Stimulated activated CD4-positive, alpha-beta T cell treated with anti-CD3 and anti-CD28 coated beads, Interleukin-4, amount 100 ng/mL, for 1 hour (primary cell): ENCODE data around the gene STK25.
"Not testable (repeated sequence)": the region's sequence is repeated elsewhere in the genome, so short reads cannot be mapped to it uniquely, and the experiment has no call there.

Source experiments
- DNase-seq: peaks from one replicate; pipeline ENCODE4 v3.0.0-alpha.2; 2020

STK25 gene

GRCh38 chr2:241539616-241540374 lies 31.4 kb upstream of the STK25 start:
- no peak for DNase-seq

DNA sequence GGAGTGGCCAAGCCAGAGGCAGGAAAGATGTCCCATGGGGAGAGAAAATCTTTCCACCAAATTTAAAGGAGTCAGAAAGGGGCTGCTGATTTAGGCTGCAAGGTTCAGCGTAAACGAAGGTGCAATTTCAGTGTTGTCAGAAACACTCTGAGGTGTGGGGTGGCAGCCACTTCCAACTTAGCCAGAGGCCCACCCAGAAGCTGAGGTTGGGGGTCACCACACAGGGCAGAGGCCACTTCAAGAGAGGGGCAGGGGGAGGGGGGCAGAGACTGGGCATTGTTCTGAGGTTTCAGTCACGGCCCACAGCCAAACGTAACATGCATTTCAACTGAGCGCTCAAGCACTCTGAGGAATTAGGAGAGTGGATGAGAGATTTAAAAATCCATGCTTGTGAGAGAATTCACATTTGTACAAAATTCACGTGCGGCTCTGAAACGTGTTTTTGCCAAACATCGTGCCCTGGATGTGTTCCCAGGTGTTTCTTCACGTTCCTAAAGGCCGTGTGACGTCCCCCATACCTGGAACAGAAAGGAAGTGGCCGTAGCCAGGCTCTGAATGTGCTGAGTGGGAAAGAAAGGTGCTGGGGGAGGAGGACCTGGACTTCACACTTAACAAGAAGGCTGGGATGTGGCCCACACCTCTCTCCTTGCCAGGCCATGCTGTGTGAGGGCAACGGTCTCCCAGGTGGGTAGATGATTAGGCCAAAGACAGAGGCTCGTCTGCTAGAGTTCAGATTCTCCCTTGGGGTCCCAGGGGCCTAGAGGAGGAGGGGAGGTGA lies 30.6 kb upstream of the STK25 start:
- DNase-seq, result no peak

DNA sequence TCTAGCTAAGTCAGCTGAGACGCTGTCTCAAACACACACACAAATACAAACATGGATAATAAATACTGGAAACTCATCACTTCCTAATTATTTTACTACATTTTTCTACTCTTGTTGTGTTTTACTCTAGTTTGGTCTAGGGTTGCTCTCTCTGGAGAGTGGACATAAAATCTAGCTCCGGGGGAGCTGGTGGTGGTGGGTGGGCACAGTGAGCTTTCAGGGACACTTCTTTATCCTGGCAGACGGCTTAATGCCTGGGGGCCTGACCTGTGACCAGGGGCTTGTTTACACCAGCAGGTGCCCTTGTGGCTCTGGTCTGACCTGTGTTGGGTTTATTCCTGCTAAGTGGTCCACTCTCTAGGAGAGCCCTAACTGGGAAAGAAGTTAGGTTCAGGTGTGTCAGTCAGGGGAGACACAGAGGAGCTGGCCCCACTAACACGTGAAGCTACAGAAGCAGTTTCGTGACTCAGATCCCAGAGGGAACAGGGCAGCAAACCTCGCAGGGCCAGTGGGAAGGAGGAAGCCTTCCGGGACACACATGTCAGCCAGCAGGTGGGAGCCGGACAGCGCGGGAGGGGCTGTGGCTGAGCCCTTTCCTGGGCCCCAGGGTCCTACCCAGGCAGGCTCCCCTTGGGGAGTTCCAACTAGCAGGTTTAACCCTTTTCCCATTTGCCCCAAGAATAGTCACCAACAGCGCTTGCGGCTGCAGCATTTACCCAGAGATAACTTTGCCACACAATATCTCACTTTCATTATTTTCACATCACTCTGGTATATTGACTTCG lies 27.7 kb upstream of the STK25 start:
- no peak for DNase-seq

DNA sequence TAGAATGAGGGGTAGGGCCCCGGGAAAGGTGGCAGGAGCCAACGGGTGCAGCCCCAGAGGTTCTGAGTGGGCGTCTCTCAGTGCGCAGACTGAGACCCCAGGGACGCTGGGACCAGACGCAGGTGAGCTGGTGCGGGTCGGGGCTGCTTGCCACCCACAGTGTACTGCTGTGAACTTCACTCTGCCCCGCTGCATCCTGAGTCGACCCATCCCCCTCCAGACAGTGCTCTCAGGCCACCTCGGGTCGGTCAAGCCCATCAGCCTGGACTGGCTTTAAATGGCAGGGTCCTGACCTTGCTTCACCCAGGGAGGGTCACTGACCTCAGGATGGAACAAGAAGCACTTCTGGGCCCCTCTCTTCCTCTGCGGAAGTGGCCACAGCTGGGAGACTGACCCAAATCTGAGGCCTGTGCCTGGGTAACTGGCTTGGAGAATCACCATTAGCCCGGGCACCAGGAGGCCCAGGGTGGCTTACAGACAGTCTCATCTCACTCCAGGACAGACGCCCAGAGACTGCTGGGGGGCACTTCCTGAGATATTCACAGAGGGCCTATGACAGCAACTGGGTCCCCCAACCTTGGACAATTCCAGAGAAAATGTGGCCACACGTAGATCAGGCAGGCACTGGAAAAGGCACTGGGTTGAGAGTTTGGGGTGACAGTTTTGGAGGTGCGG lies 26.5 kb upstream of the STK25 start:
- DNase-seq, result no peak

GRCh38 chr2:241534293-241534692 lies 25.9 kb upstream of the STK25 start:
- no peak for DNase-seq

DNA sequence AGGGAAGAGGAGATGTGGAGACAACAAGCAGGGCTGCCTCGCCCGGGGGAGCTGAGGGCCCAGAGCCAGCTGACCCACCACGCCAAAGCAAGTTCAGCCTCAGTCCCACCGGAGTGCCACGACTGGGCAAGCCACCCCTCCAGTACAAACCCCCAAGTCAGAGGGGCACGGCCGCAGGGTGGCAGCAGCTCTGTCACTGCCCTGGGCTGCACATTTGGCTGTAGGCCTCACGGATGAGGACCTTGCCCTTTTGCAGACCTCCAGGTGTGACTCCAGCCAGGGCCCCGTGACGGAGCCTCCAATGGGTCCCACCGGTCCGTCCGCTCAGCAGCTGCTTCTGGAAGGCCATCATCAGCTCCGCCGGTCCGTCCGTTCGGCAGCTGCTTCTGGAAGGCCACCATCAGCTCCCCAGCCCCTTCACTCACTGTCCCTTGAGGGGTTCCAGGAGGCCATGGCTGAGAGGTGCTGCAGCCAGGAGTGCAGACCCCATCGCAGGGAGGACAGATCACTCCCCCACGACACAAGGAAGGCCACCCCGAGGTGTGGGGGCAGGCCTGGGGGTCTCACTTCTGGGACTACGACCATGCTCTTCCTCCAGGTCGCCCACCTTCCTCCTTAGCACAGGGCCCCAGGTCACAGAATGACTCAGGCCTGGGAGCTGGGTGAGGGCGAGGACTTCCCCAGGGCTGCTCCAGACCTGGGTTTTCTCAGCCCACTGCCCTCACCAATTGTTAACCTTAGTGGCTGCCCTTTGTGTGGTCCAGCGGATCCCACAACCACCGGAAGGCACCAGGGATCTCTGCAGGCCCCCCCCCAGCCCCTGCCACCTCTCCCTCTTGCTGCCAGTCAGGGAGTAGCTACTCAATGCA lies 24.6 kb upstream of the STK25 start:
- DNase-seq, result no peak

DNA sequence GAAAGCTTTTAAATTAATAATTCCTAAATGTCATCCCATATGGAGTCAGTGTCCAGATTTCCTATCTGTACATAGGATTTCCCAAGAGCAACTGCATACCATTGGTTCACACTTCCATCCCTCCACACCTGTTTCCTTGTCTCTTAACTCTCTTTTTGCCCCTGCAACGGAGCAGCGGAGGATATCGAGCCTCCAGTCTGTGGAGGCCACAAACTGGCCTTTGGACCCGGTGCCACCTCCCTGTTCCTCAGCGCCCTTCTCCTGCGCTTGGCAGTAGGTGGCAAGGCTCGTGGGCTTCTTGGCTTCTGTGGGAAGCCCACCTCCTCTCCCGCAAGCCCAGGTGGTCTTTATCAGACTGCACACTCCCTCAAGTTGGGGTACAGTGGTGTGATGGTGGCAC lies 23.8 kb upstream of the STK25 start:
- no peak for DNase-seq

DNA sequence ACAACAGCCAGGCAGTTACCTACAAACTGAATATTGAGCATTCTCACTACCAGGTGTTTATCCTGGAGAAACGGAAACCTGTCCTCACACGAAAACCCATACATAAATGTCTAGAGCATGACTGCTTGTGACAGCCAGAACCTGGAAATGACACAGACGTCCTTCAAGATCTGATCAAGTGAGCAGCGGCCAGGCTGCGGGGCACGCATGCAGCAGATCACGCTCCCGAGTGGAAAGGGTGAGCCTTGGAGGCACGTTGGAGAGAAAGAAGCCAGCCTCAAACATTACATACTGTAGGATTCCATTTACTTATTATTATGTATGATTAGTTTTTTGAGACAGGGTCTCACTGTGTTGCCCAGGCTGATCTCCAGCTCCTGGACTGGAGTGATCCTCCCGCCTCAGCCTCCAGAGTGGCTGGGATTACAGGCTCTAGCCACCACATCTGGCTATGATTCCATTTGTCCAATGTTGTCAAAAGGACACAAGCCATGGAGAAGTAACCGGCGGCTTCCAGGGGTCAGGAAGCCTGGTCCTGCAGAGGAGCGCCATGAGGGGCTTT lies 22.9 kb upstream of the STK25 start:
- no peak for DNase-seq

DNA sequence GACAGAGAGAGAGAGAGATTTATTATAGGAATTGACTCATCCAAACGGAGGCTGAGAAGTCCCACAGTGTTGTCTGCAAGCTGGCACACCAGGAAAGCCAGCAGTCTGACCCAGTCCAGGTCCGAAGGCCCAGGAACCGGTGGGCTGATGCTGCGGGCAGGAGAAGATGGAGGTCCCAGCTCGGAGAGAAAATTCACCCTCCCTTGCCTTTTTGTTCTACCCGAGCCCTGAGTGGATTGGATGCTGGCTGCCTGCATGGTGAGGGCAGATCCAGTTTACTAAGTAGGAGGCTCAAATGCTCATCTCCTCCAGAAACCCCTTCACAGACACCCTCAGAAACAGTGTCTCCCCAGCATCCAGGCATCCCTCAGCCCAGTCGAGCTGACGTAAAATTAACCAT lies 22.2 kb upstream of the STK25 start:
- DNase-seq, result no peak

- not testable (repeated sequence) for DNase-seq
These were observed 17.7 kb upstream of the STK25 start for GRCh38 chr2:241525818-241526780.

DNA sequence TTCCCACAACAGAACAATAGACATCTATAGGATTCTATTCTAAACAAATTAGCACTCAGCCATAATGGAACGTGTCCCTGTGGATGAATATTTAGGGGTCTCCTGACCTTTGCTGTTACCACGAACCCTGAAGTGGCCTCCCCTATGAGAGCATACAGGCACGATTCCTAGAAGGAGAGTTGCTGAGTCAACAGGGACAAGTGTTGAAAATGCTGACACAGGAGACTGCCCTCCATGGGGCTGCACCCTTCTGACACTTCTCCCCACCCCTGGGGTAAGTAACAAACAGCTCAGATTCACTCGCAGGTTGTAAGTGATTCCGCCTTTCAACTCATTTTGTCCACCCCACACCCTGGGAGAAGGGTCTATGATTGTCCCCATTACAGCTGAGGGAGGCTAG lies 14.1 kb upstream of the STK25 start:
- DNase-seq, result no peak

DNA sequence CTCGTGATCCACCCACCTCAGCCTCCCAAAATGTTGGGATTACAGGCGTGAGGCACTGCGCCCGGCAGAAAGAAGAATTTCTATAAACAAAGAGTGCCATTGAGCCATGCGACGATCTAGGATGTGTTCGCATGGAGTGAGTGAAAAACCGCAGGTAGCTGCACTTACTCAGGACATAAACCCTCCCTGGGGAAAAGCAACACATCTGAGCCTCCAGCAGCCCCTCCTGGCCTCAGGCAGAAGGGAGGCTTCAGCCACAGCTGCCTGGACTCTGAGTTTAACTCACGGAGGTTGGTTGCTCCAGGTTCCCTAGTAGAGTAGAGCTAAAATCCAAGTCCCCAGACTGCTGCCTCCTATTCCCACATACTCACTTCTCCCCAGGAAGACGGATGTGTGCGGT lies 11.3 kb upstream of the STK25 start:
- DNase-seq, result no peak

- DNase-seq, result no peak
These were observed 8.9 kb upstream of the STK25 start for GRCh38 chr2:241517297-241517696.

DNA sequence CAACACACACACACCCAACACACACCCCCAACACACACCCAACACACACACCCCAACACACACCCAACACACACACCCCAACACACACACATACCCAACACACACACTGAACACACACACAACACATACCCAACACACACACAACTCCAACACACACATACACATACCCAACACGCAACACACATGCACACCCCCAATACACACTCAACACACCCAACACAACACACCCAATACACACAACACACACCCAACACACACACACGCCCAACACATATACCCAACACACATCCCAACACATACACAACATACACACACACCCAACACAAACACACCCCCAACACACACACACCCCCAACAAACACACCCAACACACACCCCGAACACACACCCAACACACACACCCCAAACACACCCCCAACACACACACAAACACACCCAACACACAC lies 8.2 kb upstream of the STK25 start:
- DNase-seq, result no peak

DNA sequence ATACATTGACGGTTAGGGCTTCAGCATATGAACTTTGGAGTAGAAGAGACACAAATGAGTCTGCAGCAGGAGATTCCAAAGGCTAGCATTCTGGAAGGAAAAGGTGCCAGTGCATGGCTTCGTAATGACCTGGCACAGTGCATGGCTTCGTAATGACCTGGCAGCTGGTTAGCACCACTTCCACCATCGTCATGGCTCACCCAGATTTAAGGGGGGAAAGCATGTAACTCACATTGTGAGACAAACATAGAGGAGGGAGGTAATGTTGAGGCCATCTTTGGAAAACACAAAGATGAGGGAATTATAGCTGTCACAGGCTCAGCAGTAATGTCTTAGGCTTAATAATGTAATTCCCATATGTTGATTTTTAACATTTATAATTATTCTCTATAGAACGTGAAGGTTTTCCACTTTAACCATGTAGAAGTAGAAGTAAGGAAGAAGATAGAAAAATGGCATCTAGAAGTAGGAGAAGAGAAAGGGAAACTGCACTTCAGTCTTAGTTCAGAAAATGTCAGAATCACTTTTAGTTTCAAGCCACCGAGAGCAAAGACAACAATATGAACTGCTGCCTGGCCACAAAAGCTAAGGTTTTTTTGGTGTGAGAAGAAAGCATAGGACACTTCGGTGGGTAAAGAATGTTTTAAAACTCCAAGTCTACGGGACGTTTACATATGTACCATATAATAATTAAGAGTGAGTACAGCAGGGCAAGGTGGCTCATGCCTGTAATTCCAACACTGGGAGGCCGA lies 6.8 kb upstream of the STK25 start:
- no peak for DNase-seq

DNA sequence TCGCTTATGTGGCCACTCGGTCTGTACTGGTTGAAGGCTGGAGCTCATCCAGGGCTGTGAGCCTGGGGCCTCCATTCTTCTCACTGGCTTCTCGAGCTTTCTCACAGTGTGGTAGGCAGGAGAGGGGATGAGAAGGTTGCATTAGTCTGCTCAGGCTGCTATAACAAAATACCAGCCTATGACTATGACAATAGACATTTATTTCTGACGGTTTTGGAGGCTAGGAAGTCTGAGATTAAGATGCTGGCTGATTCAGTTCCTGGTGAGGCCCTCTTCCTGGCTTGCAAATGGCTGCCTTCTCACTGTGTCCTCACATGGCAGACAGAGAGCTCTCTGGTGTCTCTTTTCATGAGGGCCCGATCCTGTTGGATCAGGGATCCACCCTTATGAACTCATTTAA lies 6.2 kb upstream of the STK25 start:
- DNase-seq, result no peak

DNA sequence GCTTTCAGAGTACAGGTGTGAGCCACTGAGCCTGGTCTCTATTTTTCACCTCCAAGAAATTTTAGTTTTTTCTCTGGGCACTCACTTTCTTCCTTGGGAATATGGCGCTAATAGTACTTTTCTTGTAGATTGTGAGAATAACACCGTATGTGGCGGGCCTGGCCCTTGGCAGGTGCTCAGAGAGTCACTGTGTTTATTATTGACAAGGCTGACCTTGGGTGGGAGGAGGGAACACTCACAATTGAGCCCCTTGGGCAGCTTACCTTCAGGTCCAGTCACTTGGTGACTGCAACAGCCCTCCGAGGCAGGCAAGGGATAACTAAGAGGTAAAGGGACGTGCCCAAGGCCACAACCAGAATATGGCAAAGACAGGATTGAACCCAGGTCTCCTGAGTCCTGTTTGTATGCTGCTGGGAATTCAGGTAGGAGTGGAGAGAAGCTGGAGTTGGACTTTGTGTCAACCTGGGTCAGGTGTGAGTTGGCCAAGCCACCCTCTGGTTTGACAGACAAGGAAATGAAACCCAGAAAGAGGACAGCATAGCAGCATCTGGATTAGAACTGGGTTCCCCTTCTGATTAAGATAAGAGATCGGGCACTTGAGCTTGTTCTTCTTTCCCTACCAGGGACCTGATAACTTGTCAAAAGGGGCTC lies 2.8 kb upstream of the STK25 start:
- no peak for DNase-seq

GRCh38 chr2:241509155-241509784 lies 886 bp upstream of the STK25 start:
- peak; percentile 18 for DNase-seq
